HG02884 (cell line): Measurements from ENCODE around the gene ZNF579.

Source experiments
- ATAC-seq: cut with Tn5 transposase; IDR thresholded peaks from one replicate; pipeline ENCODE4 v1.9.1; 2021; ENCODE audit warnings: mild to moderate bottlenecking, moderate library complexity; ENCODE audit not compliant: unreplicated experiment

ZNF579 gene

GRCh38 chr19:55580628-55581144 lies at the start of gene ZNF579:
Gene ZNF579 (minus strand): TSS chr19:55580848. CDS start chr19:55579639, 1,209 bp downstream.
- ATAC-seq: no peak

DNA sequence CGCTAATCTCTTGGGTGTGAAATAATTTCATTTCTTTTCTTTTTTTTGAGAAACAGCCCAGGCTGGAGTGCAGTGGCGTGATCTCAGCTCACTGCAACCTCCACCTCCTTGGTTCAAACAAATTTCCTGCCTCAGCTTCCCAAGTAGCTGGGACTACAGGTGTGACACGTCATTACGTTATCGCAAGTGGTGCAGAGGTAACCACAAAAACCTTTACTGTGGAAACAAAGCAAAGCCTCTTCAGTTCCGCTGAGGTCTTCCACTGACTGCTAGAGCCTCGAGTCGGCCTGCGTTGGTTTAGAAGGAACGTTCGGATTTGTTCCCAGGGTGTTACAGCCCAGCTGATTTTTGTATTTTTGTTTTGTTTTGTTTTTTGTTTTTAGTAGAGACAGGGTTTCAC lies 45.7 kb upstream of the ZNF579 start:
- no peak for ATAC-seq

DNA sequence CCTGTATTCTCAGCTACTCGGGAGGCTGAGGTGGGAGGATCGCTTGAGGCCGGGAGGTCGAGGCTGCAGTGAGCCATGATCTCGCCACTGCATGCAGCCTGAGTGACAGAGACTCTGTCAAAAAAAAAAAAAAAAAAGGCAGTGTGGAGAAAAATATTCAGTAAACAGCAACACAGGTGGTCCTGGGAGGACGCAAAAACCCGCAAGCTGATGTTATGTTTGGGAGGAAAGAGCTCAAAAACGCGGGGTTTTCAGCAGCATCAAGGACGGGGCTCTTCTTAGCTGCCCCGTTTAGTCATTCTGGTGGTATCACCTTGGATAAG lies 44.3 kb upstream of the ZNF579 start:
- no peak for ATAC-seq

- peak; percentile 65 for ATAC-seq
Observed at GRCh38 chr19:55624109-55625003, 43.7 kb upstream of the ZNF579 start, which contains the start of gene ZNF784. Gene ZNF784 (minus strand): TSS chr19:55624566. CDS start chr19:55624561, 5 bp downstream.

- ATAC-seq: no peak
Observed at GRCh38 chr19:55623561-55623960, 42.9 kb upstream of the ZNF579 start.

DNA sequence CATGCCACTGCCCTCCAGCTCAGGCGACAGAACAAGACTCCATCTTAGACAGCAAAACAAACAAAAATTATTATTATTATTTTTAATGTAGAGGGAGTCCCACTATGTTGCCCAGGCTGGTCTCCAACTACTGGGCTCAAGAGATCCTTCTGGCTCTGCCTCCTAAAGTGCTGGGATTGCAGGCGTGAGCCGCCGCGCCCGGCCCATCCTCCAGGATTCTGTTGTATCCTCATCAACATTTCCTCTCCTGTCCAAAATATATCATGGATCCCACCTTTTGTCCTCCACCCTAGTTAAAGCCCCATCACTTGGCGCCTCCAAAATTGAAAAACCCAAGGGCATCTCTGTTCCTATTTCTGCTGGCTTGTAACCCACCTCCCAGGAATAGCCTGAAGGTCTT lies 42.5 kb upstream of the ZNF579 start:
- ATAC-seq: no peak

DNA sequence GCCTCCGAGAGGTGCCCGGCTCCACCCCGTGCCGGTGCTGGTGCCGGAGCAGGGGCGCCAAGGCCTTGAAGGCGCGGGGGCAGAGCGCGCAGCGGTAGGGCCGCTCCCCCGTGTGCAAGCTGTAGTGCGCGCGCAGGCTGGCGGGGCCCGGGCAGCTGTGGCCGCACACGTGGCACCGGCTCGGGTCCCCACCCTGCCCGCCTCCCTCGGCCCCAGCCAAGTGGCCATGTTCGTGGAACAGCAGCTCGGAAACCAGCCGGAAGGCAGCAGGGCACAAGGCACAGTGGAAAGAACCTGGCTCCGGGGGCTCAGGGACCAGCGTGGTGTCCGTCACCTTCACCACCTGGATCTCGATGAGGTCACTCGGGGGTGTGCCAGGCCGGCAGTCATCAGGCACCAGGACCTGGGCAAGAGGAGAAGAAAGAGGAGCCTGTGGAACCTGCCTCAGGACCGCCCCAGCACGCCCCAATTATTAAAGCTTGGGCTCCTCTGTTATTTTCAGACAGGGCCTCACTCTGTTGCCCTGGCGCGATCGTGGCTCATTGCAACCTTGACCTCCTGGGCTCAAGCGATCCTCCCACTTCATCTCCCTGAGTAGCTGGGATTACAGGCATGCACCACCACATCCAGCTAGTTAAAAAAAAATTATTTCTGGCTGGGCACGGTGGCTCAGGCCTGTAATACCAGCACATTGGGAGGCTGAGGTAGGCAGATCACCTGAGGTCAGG lies 41.8 kb upstream of the ZNF579 start:
- ATAC-seq: no peak

GRCh38 chr19:55621673-55622231 lies 41.1 kb upstream of the ZNF579 start:
- no peak for ATAC-seq

- ATAC-seq: no peak
Observed at GRCh38 chr19:55621205-55621672, 40.6 kb upstream of the ZNF579 start.

- ATAC-seq: no peak
Observed at GRCh38 chr19:55620410-55621204, 40.0 kb upstream of the ZNF579 start.

GRCh38 chr19:55619286-55619685 lies 38.6 kb upstream of the ZNF579 start:
- no peak for ATAC-seq

DNA sequence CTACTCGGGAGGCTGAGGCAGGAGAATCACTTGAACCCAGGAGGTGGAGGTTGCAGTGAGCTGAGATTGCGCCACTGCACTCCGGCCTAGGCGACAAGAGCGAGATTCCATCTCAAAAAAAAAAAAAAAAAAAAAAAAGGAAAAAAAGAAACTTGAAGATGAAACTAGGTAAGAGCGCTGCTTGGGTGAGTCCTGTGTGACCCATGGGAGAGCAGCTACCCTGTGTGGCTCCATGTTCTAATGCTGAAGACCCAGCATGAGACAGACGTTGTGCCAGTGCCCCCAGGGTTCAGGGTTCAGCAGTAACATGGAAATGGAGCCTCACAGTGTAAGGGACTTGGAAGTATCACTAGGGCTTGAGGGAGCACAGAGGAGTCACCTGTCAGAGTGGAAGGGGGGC lies 37.8 kb upstream of the ZNF579 start:
- no peak for ATAC-seq

GRCh38 chr19:55617426-55617825 lies 36.8 kb upstream of the ZNF579 start:
- ATAC-seq: no peak

DNA sequence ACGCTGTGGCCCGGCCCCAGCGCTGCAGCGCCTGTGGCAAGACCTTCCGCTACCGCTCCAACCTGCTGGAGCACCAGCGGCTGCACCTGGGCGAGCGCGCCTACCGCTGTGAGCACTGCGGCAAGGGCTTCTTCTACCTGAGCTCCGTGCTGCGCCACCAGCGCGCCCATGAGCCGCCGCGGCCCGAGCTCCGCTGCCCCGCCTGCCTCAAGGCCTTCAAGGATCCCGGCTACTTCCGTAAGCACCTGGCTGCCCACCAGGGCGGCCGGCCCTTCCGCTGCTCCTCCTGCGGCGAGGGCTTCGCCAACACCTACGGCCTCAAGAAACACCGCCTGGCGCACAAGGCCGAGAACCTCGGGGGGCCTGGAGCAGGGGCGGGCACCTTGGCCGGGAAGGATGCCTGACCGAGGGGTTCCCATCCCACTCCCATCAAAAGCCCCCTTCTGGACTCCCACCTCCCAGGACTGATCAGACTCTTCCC lies 35.8 kb upstream of the ZNF579 start:
- no peak for ATAC-seq

GRCh38 chr19:55615543-55616394 lies 35.1 kb upstream of the ZNF579 start:
- ATAC-seq: no peak

- no peak for ATAC-seq
Observed at GRCh38 chr19:55614711-55615542, 34.3 kb upstream of the ZNF579 start.

DNA sequence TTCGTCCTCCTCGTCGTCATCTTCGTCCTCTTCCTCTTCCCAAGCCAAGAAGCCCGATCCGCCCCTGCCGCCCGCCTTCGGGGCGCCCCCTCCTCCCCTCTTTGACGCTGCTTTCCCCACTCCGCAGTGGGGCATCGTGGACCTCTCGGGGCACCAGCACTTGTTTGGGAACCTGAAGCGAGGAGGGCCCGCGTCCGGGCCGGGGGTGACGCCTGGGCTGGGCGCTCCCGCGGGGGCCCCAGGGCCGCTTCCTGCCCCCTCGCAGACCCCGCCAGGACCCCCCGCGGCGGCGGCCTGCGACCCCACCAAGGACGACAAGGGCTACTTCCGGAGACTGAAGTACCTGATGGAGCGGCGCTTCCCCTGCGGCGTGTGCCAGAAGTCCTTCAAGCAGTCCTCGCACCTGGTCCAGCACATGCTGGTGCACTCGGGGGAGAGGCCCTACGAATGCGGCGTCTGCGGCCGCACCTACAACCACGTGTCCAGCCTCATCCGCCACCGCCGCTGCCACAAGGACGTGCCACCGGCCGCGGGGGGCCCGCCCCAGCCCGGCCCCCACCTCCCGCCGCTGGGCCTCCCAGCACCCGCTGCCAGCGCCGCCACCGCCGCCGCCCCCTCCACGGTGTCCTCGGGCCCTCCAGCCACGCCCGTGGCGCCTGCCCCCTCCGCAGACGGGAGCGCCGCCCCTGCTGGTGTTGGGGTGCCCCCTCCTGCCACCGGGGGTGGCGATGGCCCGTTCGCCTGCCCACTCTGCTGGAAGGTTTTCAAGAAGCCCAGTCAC lies 33.5 kb upstream of the ZNF579 start:
- no peak for ATAC-seq

DNA sequence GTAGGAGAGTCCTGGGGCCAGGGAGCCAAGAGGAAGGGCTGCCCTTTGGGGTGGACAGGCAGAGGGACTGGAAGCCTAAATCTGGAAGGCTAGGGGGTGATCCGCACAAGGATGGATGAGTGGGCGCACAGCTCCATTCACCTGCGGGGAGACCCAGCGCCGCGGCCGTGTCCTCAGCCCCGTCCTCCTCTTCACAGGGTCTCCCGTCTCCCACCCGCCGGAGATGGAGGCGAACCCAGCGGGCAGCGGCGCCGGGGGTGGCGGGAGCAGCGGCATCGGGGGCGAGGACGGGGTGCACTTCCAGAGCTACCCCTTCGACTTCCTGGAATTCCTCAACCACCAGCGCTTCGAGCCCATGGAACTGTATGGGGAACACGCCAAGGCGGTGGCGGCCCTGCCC lies 32.7 kb upstream of the ZNF579 start:
- ATAC-seq: no peak
